ENCODE data around the gene MTM1. TPM values are rescaled to one million over a fixed set of nuclear protein-coding genes. Genes with fewer than 3 reads are reported as not detected.

MTM1 gene
- total RNA-seq, 1 donor from 2014 or later = 11.4 TPM

GRCh38 chrX:150704030-150704613 is 135.7 kb downstream of the MTM1 start:
- DNase-seq (ENCODE audit: low read depth in 2 of 2) = peak in 1 of 2 donors; percentile 73

- DNase-seq (ENCODE audit: low read depth in 2 of 2) = no peak
These were observed 144.2 kb downstream of the MTM1 start for GRCh38 chrX:150712619-150713018.

GRCh38 chrX:150715184-150715583 is 146.8 kb downstream of the MTM1 start:
- peak in 1 of 2 donors; percentile 16 for DNase-seq (ENCODE audit: low read depth in 2 of 2)

GRCh38 chrX:150719621-150720020 is 151.2 kb downstream of the MTM1 start:
- no peak for DNase-seq (ENCODE audit: low read depth in 2 of 2)

Other genes starting within 250 kb of the MTM1 start
- gene MAMLD1, start 205.3 kb upstream of the MTM1 start, total RNA-seq = 0.26 and 1.1 TPM in 2 replicates
- gene MTMR1, start 124.8 kb downstream of the MTM1 start, total RNA-seq = 12.8 and 14.5 TPM in 2 replicates

Data from dermis microvascular lymphatic vessel endothelial cell (primary cell).